Umbilical cord (tissue), 2 donors: ENCODE results near the gene PTBP3. TPM values are rescaled to one million over a fixed set of nuclear protein-coding genes. Genes with fewer than 3 reads are reported as not detected.
"Not testable (repeated sequence)": the region's sequence is repeated elsewhere in the genome, so short reads cannot be mapped to it uniquely, and the experiment has no call there.

Source experiments
- DNase-seq: peaks from one replicate; pipeline ENCODE4 v3.0.0-alpha.2; 2015; ENCODE audit warnings: low spot score
- total RNA-seq: library from RNA; depleted of rRNA; stranded (reverse); fragments of >200 nt; gene quantifications from one replicate; pipeline ENCODE4 v1.2.3, GENCODE V29; 2014; ENCODE audit warnings: low replicate concordance; ENCODE audit not compliant: insufficient read depth

Gene PTBP3
- total RNA-seq, 1 donor from 2014 or later: 47.2 TPM

GRCh38 chr9:112271466-112272098, 61.8 kb downstream of the PTBP3 start:
- DNase-seq: no peak

GRCh38 chr9:112268413-112268812, 65.0 kb downstream of the PTBP3 start:
- no peak for DNase-seq

- DNase-seq: not testable (repeated sequence)
Observed at GRCh38 chr9:112267086-112267485, 66.3 kb downstream of the PTBP3 start.

DNA sequence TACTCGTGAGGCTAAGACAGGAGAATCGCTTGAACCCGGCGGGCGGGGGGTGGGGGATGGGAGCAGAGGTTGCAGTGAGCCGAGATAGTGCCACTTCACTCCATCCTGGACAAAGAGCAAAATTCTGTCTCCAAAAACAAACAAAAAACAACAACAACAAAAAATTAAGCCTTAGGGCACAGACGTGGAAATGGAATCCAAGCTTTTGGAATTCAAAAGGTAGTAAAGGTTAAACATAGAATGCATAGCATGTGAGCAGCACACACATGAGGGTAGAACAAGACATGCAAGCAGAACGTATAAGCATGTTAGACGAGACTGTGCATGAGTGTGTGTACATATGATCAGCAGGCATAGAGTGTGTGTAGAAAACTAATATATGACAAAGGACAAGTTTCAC, 68.0 kb downstream of the PTBP3 start:
- DNase-seq: no peak

GRCh38 chr9:112262577-112262976, 70.8 kb downstream of the PTBP3 start:
- DNase-seq: no peak

DNA sequence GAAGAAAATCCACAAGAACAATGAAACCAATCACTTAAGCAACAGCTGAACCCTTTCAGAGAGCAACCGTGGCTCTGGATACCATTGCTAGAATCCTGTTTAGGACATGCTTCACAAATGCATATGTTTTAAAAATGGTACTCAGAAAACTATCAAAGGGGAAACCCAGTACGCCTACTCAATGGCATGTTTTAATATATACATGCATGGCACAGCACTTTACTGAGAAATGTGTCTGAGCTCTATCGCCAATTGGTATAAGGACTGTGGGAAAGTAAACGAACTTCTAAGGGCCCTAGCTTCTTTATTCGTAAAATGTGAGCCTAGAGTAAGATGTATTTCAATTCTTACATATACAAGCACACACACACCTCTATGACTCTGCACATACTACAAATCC, 72.3 kb downstream of the PTBP3 start:
- no peak for DNase-seq

GRCh38 chr9:112258106-112258505, 75.3 kb downstream of the PTBP3 start:
- DNase-seq: no peak

DNA sequence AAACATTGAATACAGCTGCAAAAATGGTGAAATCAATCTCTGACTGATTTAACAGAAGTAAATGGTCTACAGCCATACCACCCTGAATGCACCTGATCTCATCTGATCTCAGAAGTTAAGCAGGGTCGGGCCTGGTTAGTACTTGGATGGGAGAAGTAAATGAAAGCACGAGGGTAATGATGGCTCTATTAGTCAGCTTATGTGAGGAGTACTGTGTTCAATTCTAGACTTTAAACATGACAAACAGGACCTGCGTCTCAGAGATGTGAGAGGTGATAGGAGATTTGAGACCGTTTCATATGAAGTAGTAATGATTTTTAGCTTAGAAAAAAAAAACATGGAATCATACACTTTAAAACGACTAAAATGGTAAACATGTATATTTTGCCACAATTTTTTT, 81.2 kb downstream of the PTBP3 start:
- no peak for DNase-seq

- no peak for DNase-seq
Observed at GRCh38 chr9:112249277-112249676, 84.1 kb downstream of the PTBP3 start.

DNA sequence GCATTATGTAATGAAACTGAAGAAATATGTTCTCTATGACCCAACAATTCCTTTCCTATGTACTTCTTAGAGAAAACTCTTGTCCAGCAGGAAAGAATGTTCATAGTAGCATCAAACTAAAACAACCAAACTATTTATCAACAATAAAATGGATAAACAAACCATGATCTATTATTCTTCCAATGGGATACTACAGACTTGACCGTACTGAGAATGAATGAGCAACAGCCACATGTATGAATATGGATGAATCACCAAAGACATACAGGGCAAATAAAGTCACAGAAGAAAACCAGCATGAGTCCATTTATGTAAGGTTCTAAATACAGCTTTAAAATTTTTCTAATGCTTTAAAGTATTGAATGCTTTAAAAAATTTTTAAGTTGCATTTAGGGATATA, 84.7 kb downstream of the PTBP3 start:
- no peak for DNase-seq

DNA sequence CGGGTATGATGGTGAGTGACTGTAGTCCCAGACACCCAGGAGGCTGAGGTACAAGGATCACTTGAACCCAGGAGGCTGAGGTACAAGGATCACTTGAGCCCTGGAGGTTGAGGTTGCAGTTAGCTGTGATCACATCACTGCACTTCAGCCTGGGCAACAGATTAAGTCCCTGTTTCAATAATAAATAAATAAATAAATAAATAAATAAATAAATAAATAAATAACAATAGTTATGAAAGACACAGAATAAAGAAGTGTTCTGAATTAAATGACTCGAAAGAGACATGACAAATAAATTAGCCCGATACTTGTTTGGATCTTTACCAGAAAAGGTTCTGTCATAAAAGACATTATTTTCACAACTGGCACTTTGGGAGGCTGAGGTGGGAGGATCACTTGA, 86.3 kb downstream of the PTBP3 start:
- no peak for DNase-seq

DNA sequence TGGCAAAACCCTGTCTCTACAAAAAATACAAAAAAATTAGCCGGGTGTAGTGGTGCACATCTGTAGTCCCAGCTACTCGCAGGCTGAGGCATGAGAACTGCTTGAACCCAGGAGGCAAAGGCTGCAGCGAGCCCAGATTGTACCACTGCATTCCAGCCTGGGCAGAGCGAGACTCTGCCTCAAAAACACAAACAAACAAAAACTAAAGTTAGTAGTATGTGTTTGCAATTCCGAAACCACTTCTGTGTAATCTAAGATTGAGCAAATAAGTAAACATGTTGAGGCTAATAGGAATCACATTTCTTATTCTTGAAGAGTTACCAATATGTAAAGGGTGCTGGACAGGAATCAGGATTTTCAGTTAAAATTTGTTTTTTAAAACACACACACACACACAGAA, 88.3 kb downstream of the PTBP3 start:
- no peak for DNase-seq

DNA sequence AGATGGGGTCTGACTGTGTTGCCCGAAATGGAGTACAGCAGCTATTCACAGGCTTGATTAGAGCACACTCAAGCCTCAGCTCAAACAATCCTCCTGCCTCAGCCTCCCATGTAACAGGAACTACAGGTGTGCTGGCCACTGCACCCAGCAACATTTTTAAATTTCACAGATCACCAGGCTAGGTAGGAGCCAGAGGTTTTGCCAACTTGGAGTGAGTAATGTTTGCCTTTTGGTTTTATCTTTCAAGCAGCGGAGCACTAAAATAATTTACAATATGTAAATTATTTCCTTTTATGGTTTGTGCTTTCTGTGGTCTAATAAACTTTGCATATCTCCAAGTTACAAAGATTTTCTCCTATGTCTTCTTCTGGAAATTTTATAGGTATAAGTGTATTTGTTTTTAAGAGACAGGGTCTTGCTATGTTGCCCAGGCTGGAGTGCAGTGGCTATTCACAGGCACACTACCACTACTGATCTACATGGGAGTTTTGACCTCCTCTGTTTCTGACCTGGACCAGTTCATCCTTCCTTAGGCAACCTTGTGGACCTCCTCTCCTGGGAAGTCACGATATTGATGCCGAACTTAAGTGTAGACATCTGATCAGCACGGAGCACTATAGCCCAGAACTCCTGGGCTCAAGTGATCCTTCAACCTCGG, 91.1 kb downstream of the PTBP3 start:
- DNase-seq: no peak

DNA sequence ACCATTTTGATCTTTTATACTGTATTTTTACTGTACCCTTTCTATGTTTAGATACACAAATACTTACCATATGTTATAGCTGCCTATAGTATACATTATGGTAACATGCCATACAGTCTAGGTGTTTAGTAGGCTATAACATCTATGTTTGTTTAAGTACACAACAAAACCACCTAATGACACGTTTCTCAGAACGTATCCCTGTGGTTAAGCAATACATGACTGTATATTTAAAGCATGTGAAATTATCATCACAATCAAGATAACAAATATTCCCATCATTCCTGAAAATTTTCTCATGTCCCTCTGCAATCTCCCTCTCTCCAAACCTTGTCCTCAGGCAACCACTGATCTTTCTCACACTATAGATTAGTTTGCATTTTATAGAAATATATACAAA, 91.9 kb downstream of the PTBP3 start:
- no peak for DNase-seq

GRCh38 chr9:112239708-112240107, 93.7 kb downstream of the PTBP3 start:
- DNase-seq: no peak

DNA sequence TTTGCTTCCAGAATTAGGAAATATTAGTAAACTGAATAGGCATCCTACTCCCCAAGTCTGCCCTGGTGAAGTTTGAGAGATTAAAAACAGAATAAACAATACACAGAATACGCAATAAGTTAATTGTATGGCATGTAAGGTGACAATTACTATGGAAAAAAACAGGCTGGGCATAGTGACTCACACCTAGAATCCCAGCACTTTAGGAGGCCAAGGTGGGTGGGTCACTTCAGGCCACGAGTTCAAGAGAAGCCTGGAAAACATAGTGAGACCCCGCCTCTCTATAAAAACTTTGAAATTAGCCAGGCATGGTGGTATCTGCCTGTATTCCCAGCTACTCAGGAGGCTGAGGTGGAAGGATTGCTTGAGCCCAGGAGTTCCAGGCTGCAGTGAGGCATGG, 94.1 kb downstream of the PTBP3 start:
- DNase-seq: no peak

GRCh38 chr9:112234779-112235178, 98.6 kb downstream of the PTBP3 start:
- DNase-seq: no peak

GRCh38 chr9:112233769-112234168, 99.7 kb downstream of the PTBP3 start:
- peak; percentile 34 for DNase-seq

DNA sequence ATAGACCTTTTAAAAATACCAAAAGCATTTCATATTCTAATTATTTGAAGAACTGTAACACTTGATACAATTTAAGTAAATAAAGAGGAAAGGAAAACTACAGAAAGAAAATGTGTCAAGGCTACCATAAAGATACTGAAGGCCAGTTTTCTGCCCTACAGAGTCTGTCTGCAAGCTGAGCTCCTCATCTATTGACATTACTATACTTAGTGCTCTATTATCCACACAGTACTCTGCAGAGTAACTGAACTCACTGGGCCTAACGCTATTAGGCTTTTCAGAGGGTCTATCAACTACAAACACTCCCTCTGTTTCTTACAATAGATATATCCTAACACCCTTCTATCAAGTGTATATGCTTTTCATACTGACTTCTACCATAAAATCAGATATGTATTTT, 101.2 kb downstream of the PTBP3 start:
- no peak for DNase-seq

GRCh38 chr9:112226091-112226490, 107.3 kb downstream of the PTBP3 start:
- DNase-seq: no peak

GRCh38 chr9:112224401-112225289, 108.8 kb downstream of the PTBP3 start:
- DNase-seq: no peak

GRCh38 chr9:112218908-112219307, 114.5 kb downstream of the PTBP3 start:
- DNase-seq: no peak

- DNase-seq: no peak
Observed at GRCh38 chr9:112212926-112213325, 120.5 kb downstream of the PTBP3 start.
